Ishikawa (cell line): ENCODE measurements around the gene SFT2D2.

Experiments
- CEBPB ChIP-seq: IDR thresholded peaks from 2 replicates; pipeline ENCODE4 v1.6.1; 2012
- EGR1 ChIP-seq: IDR thresholded peaks from 2 replicates; pipeline ENCODE4 v1.6.1; 2012
- RAD21 ChIP-seq: IDR thresholded peaks from 2 replicates; pipeline ENCODE4 v1.6.1; 2012; ENCODE audit warnings: low read depth
- REST ChIP-seq: IDR thresholded peaks from 2 replicates; pipeline ENCODE4 v1.6.1; 2012; ENCODE audit warnings: low read depth, mild to moderate bottlenecking
- TAF1 ChIP-seq: IDR thresholded peaks from 2 replicates; pipeline ENCODE4 v1.6.1; 2012; ENCODE audit warnings: low read depth, mild to moderate bottlenecking
- TCF12 ChIP-seq: IDR thresholded peaks from 2 replicates; pipeline ENCODE4 v1.6.1; 2012; ENCODE audit warnings: low read depth
- TEAD4 ChIP-seq: IDR thresholded peaks from 2 replicates; pipeline ENCODE4 v1.6.1; 2012
- YY1 ChIP-seq: IDR thresholded peaks from 2 replicates; pipeline ENCODE4 v1.6.1; 2012; ENCODE audit warnings: low read depth
- ZBTB7A ChIP-seq: IDR thresholded peaks from 2 replicates; pipeline ENCODE4 v1.6.1; 2012; ENCODE audit warnings: low read depth

- no peak; the same call in 1 of the 2 replicates for TF ChIP-seq RAD21
- TF ChIP-seq REST: no peak
- peak; percentile 51; the same call in 1 of the 2 replicates for TF ChIP-seq CEBPB
- no peak for TF ChIP-seq TAF1
- peak; percentile 80 for TF ChIP-seq TEAD4
- peak; percentile 94 for TF ChIP-seq TCF12
- TF ChIP-seq ZBTB7A: no peak
- no peak for TF ChIP-seq EGR1
- no peak for TF ChIP-seq YY1
Measured at GRCh38 chr1:168243198-168243597, 17.4 kb downstream of the SFT2D2 start.
